ENCODE data around the gene SDCBP2. TPM values are rescaled to one million over a fixed set of nuclear protein-coding genes. Genes with fewer than 3 reads are reported as not detected.

The SDCBP2 gene
- total RNA-seq, 1 donor from 2014 or later = 10.8 TPM

DNA sequence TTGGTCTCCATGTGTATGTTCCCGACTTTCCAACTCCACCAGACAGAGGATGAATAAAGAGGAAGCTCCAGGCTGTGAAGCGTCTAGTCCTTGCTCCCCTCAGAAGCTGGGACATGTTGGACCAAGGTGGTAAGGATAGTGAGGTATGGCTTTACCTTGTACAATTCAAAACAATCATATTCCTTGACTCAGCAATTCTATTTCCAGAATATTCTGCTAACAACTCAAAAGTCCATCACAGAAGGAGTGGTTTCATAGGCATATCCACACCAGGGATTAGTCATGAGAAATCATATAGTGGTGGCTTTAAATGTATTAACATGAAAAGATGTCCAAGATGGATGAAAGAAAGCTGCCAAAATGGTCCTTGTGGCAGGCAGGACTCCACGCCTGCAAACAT, 44.1 kb upstream of the SDCBP2 start:
- peaks cover 69% of the 10 kb centered on the region for H3K36me3 ChIP-seq
- no peak for DNase-seq
- peaks cover 91% of the 10 kb centered on the region for H3K4me1 ChIP-seq
- no peak overlapping the region for H3K4me3 ChIP-seq
- ATAC-seq = no peak
- intact Hi-C loops (cut with DNase I) = no loop called here
- H3K27me3 ChIP-seq (ENCODE audit: low read depth) = no peaks in the 10 kb centered on the region
- peak overlapping the region; percentile 38 for H3K27ac ChIP-seq
- H3K9me3 ChIP-seq = no peaks in the 10 kb centered on the region
- TF ChIP-seq, protein P1, sequence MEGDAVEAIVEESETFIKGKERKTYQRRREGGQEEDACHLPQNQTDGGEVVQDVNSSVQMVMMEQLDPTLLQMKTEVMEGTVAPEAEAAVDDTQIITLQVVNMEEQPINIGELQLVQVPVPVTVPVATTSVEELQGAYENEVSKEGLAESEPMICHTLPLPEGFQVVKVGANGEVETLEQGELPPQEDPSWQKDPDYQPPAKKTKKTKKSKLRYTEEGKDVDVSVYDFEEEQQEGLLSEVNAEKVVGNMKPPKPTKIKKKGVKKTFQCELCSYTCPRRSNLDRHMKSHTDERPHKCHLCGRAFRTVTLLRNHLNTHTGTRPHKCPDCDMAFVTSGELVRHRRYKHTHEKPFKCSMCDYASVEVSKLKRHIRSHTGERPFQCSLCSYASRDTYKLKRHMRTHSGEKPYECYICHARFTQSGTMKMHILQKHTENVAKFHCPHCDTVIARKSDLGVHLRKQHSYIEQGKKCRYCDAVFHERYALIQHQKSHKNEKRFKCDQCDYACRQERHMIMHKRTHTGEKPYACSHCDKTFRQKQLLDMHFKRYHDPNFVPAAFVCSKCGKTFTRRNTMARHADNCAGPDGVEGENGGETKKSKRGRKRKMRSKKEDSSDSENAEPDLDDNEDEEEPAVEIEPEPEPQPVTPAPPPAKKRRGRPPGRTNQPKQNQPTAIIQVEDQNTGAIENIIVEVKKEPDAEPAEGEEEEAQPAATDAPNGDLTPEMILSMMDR (IDR thresholded peaks at IDR 0.05) = no peak

DNA sequence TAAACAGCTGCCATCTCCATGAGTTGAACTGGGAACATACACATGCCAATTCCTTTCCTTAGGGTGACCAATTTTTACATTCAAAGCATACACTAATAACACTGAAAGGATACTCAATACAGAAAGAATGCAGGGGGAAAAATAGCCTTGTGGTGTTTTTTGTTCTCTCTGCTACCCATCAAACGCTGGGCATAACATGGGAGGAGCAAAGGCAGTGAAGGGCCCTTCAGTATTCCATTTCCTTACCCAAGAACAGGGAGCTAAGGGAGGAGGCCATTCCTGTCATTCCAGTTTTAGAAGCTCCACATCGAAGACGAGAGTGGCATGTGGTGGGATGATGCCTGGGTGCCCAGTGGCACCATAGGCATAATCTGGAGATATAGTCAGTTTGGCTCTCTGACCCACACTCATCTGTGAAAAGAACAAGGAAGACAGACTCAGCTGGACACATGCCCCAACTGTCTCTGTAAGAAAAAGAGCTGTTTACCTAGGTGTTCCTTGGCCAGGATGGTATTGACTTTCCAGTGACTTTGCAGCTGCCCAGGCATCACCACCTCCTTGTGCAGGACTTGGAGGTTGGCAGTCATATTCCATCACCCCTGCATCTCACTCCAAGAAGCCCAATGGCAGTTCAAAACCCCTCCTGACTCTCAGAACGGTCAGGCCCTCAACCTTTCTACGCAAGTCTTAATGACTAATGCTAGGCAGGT, 43.0 kb upstream of the SDCBP2 start:
- no peaks in the 10 kb centered on the region for H3K27me3 ChIP-seq (ENCODE audit: low read depth)
- ATAC-seq = peak; percentile 40 to 66
- peaks cover 80% of the 10 kb centered on the region for H3K4me1 ChIP-seq
- no peaks in the 10 kb centered on the region for H3K9me3 ChIP-seq
- TF ChIP-seq, protein P1 (IDR thresholded peaks at IDR 0.05) = no peak
- H3K36me3 ChIP-seq = peaks cover 79% of the 10 kb centered on the region
- H3K4me3 ChIP-seq = no peak overlapping the region
- intact Hi-C loops (cut with DNase I) = no loop called here
- DNase-seq = no peak
- H3K27ac ChIP-seq = peak overlapping the region; percentile 43

DNA sequence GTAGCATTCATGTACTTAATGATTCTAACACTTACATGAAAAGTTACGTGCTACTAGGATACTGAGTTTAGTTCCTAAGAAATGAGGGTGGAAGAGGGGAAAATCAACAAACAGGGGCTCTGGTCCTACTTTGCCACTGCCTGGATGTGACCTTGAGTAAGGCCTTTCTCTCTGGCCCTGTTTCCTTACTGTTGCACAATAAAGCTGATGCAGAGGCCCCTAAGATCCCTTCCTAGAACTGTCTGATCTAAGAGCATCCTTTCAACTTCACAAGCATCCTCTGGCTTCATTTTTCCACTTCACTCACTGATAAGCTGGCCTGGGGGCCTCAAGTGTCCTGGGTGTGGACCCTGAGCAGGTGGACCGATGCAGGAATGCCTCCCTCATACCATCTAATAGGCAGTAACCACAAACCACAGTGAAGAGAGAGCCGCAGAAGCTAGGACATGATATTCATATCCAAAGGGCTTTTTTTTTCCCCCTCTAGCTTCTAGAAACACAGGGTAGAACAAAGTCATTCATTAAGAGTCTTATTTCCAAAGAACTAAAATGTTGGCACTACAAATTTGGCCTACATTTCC, 42.4 kb upstream of the SDCBP2 start:
- H3K4me3 ChIP-seq = no peak overlapping the region
- H3K4me1 ChIP-seq = peaks cover 73% of the 10 kb centered on the region
- intact Hi-C loops (cut with DNase I) = no loop called here
- H3K27ac ChIP-seq = peak overlapping the region; percentile 43
- no peaks in the 10 kb centered on the region for H3K27me3 ChIP-seq (ENCODE audit: low read depth)
- no peaks in the 10 kb centered on the region for H3K9me3 ChIP-seq
- DNase-seq (no peak), ATAC-seq (no peak)
- H3K36me3 ChIP-seq = peaks cover 83% of the 10 kb centered on the region
- TF ChIP-seq, protein P1 (IDR thresholded peaks at IDR 0.05) = no peak

DNA sequence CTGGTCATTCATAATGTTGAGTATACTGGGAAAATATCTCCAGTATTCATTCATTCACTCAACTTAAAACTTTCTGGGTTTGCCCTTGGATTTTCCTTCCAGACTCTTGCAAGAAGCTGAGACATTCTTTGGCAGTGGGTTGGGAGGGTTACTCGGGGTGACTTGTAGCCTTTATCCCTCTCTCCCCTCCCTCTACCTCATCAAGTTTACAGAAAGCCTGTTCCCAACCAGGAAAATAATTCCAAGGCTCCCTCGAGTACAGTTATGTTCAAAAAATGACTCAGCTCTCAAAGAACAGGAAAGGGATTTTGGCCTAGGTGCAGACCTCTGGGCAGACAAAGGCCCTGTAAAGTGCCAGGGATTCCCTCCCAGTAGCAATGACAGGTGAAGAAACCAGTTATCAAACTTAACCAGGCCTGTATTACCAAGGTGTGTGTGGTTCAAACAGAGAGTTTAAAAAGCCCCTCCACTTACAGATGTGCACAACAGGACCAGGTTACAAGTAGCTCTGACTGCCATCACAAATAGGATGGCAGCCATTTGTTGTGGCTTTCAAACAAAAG, 41.7 kb upstream of the SDCBP2 start:
- Histone ChIP-seq H3K4me1 (peaks cover 66% of the 10 kb centered on the region), H3K27me3 (ENCODE audit: low read depth) (no peaks in the 10 kb centered on the region), H3K27ac (peak overlapping the region; percentile 43), H3K4me3 (no peak overlapping the region), H3K36me3 (peaks cover 83% of the 10 kb centered on the region), H3K9me3 (no peaks in the 10 kb centered on the region)
- DNase-seq (no peak), ATAC-seq (no peak)
- intact Hi-C loops (cut with DNase I) = no loop called here
- TF ChIP-seq, protein P1 (IDR thresholded peaks at IDR 0.05) = no peak

DNA sequence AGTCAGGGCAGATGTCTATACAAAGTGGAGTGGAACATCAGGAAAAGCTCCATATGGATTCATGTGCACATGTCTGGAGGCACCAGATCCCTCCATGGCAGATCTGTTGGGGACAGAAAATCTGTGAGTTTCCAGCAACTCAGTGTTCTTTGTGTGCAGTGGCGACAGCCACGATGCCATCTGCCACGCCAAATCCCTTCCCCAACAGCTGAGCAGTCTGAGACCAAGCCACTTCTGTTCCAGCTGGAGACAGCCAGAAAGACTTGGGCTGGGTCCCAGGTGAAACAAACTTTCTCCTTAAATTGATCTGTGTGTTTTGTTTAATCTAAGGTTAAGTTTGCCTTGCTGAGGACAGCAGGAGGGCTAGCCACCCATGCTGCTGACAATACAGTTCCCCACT, 41.0 kb upstream of the SDCBP2 start:
- ATAC-seq (no peak), DNase-seq (no peak)
- no peaks in the 10 kb centered on the region for H3K9me3 ChIP-seq
- no peak overlapping the region for H3K4me3 ChIP-seq
- TF ChIP-seq, protein P1 (IDR thresholded peaks at IDR 0.05) = no peak
- no peaks in the 10 kb centered on the region for H3K27me3 ChIP-seq (ENCODE audit: low read depth)
- H3K4me1 ChIP-seq = peaks cover 60% of the 10 kb centered on the region
- intact Hi-C loops (cut with DNase I) = no loop called here
- peaks cover 79% of the 10 kb centered on the region for H3K36me3 ChIP-seq
- H3K27ac ChIP-seq = no peak overlapping the region

Measured in lower lobe of right lung (tissue), 2 donors.